GM18909 (cell line): Measurements from ENCODE around the gene KRTAP10-3.

Experiments
- ATAC-seq: cut with Tn5 transposase; IDR thresholded peaks from one replicate; pipeline ENCODE4 v1.9.1; 2021; ENCODE audit warnings: mild to moderate bottlenecking; ENCODE audit not compliant: unreplicated experiment, poor library complexity

KRTAP10-3 gene

GRCh38 chr21:44521301-44521927 is 37.2 kb downstream of the KRTAP10-3 start:
- no peak for ATAC-seq

- ATAC-seq, result no peak
These were observed 38.0 kb downstream of the KRTAP10-3 start for GRCh38 chr21:44520326-44521300.

- no peak for ATAC-seq
These were observed 39.0 kb downstream of the KRTAP10-3 start for GRCh38 chr21:44519346-44520325.

GRCh38 chr21:44518686-44519085 is 39.9 kb downstream of the KRTAP10-3 start:
- ATAC-seq, result no peak

DNA sequence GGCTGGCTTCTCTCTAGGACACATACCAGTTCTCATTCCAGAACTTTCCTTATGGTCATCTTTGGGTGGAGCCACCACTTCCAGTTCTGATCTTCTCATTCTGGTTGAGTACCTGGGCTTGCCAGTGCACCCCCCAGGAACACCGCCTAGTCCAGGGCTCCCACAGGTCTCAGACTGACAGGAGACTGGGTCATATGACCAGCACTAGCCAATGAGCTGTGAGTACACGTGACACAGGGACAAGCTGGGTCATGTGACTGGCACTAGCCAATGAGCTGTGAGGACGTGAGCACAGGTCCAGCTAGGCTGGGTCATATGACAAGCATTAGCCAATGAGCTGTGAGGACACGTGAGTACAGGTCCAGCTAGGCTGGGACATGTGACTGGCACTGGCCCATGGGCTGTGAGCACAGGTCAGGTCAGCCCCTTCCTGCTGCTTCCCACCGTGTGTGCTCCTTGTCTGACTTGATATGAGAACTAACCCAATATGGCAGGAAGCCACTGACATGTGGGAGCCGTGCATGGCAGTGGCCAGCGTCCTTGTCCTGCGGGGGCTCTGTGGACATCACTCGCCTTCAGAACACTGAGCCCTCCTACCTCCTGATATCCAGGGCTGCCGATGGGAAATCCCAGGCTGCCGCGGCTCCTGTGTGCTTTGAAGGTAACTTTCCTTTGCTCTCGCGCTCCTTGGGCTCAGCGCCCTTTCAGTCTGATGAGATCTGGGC is 41.3 kb downstream of the KRTAP10-3 start:
- ATAC-seq, result no peak

- no peak for ATAC-seq
These were observed 41.8 kb downstream of the KRTAP10-3 start for GRCh38 chr21:44516828-44517174.

GRCh38 chr21:44516342-44516741 is 42.3 kb downstream of the KRTAP10-3 start:
- no peak for ATAC-seq

GRCh38 chr21:44515359-44516165 is 43.0 kb downstream of the KRTAP10-3 start:
- no peak for ATAC-seq

DNA sequence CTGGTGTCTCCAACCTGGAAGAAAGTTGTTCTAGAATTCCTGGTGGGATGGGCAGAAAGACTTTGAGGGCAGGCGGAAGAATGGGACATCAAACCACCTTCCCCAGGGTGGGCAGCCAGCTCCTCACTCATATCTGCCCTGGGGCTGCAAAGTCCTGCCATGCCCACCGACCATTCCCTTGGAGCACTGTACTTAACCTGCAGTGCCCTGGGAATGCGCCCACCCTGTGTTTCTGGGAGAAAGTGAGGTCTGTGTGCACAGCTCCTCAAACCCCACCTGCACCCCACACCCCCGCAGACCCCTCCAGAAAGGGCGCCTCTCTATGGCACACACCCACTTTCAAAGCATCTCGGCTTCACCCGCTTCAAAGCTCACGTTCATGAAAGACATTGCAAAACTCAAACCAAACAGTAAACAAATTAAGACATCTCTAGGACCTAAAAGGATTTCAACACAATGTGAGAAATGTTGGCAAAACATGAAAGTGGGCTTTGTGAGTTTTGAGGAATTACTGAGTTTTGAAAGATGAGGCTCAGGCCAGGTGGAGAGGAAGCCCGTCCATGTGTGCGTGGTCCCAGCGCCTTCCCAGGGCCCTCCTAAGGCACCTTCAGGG is 43.7 kb downstream of the KRTAP10-3 start:
- ATAC-seq, result no peak

GRCh38 chr21:44514218-44514520 is 44.4 kb downstream of the KRTAP10-3 start:
- no peak for ATAC-seq

DNA sequence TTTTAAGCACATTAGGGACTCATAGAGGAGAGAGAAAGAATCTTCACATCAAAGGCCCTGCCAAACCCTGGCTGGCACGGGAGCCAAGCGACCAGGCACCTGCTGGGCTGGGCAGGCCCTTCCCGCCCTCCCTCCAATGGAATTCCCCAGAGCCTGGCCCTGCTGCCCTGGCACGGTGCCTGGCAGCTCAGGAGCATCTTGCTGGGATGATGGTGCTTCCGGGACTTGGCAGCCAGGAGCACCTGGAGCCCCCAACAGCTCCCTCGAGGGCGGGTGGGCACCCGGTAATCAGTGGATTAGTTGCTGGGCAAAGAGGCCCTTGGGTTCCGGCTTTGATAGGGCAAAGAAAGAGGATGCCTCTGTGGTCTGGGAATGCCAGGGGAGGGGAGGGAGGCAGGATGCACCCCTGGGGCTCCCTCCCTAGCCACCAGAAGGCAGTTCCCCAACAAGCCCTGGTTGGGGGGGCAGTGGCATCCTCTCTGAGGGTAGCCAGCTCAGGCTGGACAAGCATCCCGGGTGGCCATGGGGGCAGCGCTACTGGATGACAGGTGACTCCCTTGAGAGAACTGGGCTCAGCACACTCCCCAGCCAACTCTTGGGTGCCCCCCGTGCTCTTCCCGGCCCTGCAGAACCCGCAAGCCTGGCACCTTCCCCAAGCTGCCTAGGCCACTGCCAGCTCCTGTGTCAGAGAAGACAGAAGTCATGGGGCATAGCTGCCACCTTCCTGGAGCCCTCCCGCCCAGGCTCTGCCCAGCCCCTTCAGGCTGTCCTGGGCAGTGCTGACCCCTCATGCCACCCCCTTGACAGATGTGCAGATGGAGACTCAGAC is 45.0 kb downstream of the KRTAP10-3 start:
- ATAC-seq, result no peak

- ATAC-seq, result no peak
These were observed 45.9 kb downstream of the KRTAP10-3 start for GRCh38 chr21:44512496-44513388.

DNA sequence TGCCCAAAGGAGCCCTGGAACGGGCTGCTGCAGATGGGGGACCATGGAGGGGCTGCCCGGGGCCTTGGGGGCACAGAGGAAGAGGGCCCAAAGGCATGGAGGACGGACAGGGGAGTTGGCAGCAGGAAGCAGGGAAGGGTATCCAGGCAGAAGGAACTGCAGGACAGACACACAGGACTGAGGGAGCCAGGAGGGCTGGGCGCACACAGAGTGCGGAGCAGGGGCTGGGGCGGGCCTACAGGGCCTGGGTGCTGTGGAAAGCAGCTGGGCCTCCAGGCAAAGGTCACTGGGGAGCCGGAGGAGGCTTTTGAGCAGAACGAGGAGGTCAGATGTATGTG is 46.7 kb downstream of the KRTAP10-3 start:
- no peak for ATAC-seq

DNA sequence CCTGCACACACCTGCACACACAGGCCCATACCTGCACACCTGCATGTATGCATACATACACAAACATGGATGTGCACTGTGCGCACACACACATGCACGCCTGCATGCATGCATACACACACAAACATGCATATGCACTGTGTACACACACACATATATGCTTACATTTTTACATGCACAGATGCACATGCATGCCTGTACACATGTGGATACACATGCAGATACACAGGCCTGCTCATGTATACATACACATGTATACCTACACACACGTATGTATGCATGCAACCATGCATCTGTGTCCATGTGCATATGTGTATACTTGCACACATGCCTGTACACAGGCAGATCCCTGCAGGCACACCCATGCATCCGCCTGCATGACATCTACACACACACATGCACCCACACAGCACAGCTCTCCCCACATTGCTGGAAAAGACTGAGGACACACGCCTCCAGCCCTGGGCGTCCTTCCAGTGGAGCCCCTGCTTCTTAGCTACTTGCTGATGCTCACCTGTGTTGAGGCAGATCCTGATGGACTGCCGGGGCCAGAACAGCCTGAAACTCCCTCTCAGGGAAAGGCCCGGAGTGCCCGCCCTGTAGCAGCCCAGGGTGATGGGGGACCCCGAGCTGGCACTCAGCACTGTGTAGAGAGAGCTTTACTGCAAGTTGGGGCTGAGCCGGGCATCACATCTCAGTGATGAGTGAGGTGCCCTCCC is 47.2 kb downstream of the KRTAP10-3 start:
- no peak for ATAC-seq

DNA sequence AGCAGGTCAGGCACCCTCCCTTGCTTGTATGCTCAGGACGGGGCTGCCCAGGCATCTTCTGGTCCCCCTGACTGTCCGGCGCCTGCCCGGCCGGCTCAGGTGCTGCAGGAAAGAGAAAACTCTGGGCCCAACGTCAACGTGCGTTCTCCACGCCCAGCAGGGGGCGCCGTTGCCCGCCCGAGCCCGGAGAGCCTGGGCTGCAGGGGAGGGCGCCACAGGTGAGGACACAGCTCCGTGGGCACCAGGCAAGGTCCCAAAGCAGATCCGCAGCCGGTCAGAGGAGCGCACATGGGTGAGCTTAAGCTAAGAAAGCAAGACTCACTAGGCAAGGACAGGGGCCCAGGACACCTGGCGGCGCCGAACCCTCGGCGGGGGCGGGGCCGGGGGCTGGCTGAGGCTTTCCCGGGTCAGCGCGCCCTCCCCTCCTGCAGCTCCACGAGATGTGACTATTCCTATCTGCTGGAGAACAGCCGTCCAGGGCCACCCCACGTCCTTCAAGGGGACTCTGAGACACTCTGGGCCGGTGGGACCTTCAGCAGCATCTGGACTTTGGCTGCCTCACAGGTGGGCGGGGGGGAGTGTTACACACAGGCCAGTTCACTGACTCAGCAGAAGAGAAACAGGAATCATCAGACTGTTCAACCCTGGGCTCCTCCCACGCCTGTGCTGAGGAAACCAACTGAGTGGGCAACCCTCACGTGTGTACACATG is 47.9 kb downstream of the KRTAP10-3 start:
- no peak for ATAC-seq

- ATAC-seq, result no peak
These were observed 48.5 kb downstream of the KRTAP10-3 start for GRCh38 chr21:44510109-44510507.
